GM12872 (cell line): ENCODE measurements around the gene AGAP3.

Source experiments
- CTCF ChIP-seq: IDR thresholded peaks from 3 replicates; pipeline ENCODE4 v1.5.1; 2011; ENCODE audit warnings: low read depth, mild to moderate bottlenecking, low read length, moderate library complexity; ENCODE audit not compliant: insufficient read depth

AGAP3 gene

GRCh38 chr7:151095828-151096475 is 9.7 kb downstream of the AGAP3 start:
- no peak for TF ChIP-seq CTCF

GRCh38 chr7:151099486-151100211 is 13.4 kb downstream of the AGAP3 start:
- TF ChIP-seq CTCF: no peak

- no peak for TF ChIP-seq CTCF
Observed at GRCh38 chr7:151100921-151101320, 14.6 kb downstream of the AGAP3 start.

GRCh38 chr7:151101621-151102396 is 15.5 kb downstream of the AGAP3 start:
- TF ChIP-seq CTCF: no peak

- no peak for TF ChIP-seq CTCF
Observed at GRCh38 chr7:151102991-151103390, 16.7 kb downstream of the AGAP3 start.

GRCh38 chr7:151103973-151104372 is 17.7 kb downstream of the AGAP3 start:
- no peak for TF ChIP-seq CTCF

- TF ChIP-seq CTCF: no peak
Observed at GRCh38 chr7:151104411-151105235, 18.3 kb downstream of the AGAP3 start.
